HG02588 (cell line): ENCODE data around the gene BCAR3.
"Not testable (repeated sequence)": the region's sequence is repeated elsewhere in the genome, so short reads cannot be mapped to it uniquely, and the experiment has no call there.

Source experiments
- ATAC-seq: cut with Tn5 transposase; IDR thresholded peaks from one replicate; pipeline ENCODE4 v1.9.1; 2021; ENCODE audit warnings: mild to moderate bottlenecking, moderate library complexity; ENCODE audit not compliant: unreplicated experiment

Gene BCAR3

DNA sequence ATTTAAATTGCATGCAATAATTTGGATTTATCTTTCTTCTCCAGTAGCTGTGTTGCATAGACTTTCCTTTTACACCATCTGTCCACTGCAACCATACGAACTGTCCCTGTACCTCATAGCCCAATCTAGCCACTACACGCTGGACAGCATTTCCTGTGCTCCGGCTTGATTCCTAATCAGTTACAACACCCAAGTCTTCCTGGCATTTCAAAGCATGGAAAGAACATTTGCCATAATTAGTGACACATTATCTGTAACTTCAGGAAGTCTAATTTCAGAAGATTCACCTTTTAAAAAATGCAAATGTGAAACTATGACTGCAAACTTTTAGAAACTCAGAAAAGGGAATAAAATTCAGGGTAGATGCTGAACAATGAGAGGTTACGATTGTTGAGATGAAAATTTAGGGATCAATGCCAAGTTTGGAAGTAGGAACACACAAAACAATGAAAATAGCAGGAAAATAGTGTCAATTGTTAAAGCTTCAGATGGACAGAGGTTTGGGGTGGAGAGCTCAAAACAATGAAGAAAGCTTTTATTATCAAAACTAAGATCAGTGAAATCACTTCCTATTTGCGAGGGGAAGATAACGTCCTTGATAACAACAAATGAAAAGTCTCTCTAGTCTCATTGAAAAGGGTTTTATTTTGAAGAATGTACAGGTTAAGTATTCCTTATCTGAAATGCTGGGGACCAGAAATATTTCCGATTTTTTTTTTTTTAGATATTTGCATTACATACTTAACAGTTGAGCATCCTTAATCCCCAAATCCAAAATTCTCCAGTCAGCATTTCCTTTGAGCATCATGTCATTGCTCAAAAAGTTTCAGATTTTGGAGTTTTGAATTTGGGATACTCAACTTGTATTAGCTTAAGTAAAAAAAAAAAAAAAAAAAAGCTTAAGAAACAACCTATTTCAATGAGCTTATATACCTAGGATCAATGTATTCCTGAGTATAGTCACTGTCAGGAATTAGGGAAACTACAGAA is 126.5 kb downstream of the BCAR3 start:
- ATAC-seq, result no peak

DNA sequence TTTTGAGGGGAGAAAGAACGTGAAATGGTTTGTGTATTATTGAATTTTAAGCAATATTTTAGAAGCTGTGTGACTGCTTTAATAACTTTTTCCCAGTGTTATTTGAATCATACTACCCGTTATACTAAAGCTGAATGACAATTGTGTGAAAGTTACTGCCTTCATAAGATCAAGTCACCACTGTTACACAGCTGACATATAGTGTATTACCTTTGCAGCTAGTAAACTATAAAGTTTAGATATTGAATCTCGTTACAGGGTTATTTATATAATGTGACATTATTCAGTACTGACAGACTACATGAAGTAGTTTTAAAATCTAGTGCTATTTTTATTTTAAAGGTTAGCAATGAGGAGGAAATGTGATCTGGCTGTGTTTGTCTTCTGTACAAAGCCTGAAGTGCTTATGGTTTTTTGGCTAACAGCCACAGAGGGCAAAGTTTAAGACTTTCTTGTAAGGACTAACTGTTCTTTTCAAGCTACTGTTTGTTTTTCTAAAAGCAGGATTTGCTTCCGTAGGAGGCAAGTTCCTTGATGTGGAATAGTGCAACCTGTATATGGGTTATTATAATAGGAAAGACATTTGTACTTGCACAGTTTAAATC is 127.6 kb downstream of the BCAR3 start:
- not testable (repeated sequence) for ATAC-seq

DNA sequence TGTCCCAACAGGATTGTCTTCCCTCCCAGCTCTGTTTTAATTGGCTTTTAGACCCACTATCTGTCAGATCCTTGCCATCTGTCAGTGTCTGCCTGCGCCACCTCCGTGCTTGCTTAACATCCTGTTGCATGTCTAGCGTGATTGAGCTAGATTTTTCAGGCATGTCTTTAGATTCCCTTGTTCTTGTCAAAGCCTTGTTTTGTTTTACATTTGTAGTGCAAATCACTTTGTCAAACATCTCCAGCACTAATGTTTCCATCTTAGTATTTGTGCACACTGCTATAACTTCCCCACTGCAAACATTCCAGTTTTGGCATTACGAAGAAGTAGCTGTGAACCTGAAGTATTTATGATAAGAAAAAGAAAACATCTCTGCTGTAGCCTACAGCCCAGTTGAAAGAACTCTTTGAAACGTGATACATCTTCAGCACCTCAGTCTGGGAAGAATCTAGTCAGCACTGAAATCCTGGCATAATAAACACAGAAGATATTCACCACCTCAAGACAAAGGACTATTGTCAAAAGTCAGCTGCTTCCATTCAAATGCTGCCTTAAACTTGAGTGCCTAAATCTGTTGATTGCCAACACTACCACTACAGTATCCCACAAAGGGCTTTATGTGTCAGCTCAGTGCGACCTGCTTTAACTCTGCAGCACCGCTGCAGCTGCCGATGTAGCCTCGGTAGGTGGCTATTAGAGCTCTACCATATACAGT is 128.7 kb downstream of the BCAR3 start:
- no peak for ATAC-seq

DNA sequence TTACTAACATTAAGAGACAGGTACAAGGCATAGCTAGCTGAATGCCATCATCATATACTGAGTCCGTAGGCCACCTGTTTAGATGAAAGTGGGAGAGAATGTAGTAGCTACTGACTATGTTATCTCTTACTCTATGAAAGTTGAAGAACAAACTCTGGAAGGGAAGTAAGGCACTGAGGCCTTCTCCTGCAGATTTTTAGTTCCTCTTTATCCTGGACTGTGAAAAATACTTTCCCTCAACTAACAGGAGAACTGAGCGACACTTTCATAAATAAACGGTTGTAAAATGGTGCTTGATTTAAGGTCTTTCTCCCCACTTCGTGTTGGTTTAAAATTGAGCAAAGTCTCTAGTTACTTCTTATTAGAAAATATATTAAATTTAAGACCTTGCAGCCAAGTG is 131.8 kb downstream of the BCAR3 start:
- ATAC-seq, result no peak

DNA sequence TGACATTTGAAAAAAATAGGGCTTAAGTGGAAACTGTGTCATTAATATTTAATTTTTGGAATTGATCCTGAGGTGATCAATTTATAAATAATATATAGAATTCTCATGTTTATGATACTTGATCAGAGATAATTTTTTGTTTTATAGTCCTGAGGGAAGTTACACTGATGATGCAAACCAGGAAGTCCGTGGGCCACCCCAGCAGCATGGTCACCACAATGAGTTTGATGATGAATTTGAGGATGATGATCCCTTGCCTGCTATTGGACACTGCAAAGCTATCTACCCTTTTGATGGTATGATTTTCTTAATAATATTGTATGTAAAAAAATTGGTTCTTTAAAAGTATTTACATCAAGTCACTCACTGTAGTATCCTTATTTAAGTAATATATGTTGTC is 132.5 kb downstream of the BCAR3 start:
- no peak for ATAC-seq

DNA sequence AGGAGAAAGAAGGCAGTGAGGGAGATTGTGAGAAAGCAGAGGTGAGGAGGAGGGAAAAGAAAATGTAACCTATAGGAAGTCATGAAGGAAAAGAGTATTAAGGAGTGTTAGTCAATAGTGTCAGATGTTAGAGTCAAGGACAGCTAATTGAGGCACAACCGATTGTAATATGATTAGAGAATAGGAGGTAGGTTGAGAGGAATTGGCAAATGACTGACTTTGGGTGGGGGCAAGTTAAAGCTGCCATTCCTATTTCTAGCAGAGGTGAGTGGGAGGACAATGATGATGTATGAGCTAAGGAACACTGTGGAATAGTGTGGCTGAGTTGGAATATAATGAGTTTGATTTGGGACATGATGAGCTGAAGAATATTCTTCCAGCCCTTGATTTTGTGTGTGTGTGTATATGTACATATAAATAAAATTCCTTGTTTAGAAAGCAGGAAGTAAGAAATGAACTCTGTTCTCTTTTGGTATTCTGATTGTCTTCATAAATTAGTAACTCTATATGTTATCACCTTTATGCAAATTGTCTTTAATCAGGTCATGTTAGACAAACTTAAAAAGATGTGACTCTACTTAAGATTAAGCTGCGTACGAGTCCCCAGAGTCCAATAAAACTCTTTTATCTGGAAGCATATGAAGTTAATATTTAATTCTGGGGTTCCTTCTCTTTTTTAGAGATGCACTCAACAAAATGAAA is 135.3 kb downstream of the BCAR3 start:
- ATAC-seq, result no peak

DNA sequence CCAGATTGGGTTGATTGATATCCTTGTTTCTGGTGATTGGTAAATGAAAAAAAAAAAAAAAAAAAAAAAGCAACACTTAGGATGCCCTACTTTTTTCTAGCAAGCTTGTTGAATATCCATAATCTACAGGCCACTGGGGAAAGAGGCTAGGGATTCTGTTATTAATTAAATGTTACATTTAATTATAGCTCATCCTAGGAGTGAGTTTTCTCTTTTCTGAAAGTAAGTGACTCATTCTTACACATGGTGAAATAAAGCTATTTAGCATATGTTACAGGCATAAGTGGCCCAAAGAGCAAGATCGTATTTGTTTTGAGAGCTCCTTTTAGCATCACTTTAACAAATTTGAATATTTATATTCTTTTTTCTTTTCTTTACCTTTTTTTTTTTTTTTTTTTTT is 139.2 kb downstream of the BCAR3 start:
- ATAC-seq, result no peak

DNA sequence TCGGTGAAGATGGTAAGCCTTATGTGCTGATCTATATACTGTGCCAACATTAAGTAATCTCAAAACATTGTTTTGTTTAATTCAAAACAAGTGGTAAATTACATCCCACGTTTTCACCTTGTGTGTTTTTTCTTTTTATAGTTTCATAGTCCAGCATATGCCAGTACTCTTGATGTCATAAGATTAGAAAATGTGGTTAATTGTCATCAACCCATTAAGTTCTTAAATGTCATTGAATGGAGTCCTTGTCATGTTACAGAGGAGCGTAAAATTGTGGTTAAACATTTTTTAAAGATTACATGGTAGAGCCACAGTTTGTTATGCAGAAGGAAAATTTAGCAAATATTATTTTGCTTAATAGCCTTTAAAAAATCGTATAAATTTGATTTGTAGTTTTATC is 140.6 kb downstream of the BCAR3 start:
- ATAC-seq, result no peak

DNA sequence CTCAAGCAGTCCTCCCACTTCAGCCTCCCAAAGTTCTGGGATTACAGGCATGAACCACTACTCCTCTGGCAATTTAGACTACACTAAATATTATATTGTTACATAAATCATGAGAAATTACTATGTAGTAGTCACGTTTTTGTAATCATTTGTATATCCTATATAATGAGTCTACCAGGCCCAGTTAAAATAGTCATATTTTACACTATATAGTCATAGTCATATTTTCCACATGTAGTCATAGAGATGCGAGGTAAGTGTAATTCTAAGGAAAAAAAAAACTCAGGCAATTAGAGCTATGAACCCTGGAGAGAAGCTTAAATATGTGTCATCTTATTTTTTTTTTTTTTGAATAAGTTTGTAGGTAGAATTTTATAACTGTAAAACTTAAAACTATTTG is 143.7 kb downstream of the BCAR3 start:
- no peak for ATAC-seq

DNA sequence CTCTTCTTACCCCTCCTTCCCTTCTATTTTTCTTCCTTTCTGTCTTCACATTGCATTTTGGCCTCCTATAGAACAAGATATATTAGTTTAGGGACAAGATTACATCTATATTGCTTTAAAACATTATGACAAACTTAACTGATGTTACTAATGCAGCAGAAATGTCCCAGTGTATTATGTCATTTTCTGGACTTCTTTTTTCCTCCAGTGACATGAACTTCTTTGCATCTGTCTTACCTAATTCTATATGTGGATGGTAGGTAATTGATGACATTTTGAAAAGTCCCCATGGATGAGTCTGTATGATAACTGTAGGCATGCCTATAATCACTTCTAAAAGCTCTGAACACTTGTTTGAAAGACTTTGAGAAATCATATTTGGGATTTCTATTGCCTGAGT is 144.2 kb downstream of the BCAR3 start:
- no peak for ATAC-seq

DNA sequence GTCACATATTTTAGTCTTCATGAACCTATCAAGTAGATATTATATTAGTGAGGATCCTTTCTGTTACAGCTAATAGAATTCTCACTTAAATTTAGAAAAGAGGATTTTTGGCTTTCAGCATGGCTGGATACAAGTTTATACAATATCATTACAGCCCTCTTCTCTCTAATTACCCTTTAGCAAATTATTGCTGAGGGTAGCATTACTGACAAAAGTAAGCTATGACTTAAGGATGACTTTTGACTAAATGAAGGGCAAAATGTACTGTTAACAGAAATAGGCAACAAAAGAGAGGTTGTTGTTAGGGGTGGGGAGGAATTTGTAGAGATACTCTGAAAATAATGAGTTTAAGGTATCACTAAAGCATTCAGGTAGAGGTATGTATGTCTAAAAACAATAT is 148.0 kb downstream of the BCAR3 start:
- ATAC-seq, result no peak

DNA sequence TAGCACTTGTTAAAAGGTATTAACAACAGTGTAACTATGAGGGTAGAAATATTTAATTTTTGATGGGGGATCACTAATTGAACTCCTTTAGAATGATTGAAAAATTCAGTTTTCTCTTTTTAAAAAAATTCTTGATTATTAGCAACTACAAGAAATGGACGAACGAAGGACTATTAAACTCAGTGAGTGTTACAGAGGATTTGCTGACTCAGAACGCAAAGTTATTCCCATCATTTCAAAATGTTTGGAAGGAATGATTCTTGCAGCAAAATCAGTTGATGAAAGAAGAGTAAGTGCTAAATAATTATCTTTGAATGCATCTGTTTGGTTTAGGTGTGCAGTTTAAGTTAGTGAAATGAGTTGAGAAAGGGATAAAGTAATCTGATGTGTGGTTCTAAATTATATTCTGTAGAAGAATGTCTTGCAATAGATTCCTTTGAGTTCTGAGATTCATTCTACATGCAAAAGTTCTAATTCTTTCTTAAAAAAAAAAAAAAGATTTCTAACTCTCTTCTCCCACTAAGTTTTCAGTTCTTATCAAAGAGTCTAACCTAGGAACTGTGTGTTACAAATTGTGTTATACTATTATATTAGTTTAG is 148.8 kb downstream of the BCAR3 start:
- no peak for ATAC-seq

DNA sequence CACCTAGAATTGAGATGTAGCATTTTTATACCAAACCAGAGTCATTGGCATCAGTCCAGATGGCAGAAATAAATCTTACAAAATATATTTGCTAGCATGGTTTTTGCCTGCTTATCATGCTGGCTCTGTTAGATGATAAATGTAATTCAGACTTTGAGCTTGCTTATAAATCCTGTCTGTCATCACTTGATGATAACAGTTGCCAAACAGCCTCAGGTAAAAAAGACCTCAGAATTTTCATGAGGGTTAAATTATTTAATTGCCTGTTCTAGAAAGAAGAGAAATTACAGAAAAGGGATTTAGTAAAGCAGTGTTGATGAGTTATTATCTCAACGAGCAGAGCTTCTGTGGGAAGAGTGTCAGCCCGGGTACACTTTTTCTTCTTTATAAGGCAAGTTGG is 150.4 kb downstream of the BCAR3 start:
- ATAC-seq, result no peak

DNA sequence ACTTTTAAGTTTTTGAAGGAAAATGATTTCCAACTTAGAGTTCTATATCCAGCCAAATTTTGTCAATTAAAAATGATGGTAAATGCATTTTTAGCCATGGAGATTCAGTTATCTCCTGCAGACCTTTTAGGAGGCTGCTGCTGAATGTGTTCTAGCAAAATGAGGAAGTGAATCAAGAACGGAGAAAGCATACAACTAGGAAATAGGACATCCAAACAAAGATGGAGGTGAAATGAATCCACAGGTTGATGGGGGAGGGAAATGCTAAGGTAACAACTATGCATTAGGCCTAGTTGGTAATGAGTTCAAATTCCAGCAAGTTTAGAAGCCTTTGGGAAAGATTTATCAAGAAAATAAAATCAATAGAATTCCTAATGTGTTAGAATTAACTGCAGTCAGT is 153.2 kb downstream of the BCAR3 start:
- ATAC-seq, result no peak

DNA sequence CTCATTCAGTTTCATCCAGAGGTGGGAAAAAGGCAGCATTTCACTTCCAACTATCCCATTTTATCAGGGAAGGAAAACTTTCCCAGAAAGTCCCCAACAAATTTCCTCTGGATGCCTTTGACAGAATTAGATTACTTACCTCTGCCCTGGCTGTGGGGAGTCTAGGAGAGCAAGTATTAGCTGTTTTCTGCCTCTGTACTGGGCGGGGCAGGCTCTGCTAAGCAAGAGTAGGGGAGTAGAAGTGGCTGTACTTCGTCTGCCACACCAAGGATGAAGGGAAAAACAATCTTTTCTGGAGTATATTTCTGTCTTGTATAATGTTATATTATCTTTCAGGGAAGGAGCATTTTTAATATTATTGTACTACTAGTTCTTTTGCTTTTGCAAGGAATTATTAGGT is 155.2 kb downstream of the BCAR3 start:
- ATAC-seq, result no peak

DNA sequence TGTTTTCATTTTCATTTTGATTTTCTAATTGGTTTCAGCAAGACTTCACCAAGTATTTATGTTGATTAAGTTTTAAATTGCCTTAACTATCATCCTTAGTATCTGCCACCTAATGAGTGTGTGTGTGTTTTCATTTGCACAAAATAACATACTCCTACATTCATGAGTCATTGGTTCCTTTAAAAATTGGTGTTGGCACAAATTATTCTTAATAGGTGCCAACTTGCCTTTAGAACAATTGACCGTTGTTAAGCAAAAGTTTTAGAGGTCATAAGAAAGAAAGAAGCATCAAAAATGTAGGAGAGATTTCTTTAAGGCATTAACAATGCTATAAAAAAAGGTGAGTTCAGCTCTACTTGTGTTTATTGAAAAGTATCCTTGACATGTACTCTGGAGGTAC is 156.2 kb downstream of the BCAR3 start:
- no peak for ATAC-seq

DNA sequence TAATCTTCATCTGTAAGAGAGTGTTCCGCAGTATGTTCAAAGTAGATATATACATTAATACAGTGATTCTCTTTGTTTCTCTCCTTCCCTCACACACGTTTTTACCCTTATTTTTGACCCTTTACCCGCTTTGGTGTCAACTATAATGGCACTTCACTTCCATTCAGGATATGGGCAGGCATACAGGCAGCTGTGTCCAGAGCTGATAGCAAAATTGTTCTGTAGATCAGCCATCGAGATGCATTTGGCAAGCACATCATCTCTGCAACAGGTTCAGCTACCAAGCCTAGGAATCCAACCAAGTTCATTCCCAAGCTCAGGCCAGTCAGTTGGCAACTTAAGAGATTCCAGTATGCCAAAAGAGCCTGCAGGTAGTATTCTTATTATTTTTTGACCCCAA is 158.9 kb downstream of the BCAR3 start:
- no peak for ATAC-seq

DNA sequence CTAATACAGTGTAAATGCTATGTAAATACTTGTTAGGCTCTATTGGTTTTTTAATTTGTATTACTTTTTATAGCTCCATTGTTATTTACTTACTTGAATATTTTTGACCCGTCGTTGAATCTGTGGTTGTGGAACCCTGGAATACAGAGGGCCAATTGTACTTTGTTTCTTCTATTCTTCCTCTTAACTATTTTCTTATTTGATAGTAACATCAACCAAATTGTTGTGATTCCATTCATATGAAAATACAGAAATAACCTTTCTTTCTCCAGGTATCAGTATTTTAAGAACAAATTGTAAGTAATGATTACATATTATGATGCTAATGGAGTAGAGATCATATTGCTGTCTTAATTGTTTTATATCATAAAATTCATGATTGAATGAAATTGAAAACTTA is 160.0 kb downstream of the BCAR3 start:
- no peak for ATAC-seq

DNA sequence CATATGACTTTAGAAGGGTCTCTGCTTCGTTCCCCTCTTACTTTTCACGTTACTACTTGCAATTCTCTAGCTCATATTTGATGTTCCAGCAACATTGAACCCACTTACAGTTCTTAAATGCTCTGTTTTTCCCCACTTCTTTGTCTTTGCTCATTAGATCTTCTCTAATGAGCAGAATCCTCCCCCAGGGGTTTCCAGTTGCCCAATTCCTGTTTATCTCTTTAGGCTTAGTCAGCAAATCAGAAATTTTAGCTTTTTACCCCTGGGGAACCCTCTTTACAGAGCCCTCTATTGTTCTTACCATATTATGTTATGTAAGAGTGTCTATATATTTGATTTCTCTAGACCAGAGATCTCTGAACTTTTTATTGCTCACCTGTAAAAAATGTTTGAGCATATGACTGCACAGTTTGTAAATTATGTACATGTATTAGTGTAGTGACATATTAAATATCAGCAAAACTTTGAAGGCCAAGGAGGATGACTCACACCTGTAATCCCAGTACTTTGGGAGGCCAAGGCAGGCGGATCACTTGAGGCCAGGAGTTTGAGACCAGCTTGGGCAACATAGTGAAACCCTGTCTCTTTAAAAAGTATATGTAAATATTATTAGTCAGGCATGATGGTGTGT is 162.3 kb downstream of the BCAR3 start:
- no peak for ATAC-seq

DNA sequence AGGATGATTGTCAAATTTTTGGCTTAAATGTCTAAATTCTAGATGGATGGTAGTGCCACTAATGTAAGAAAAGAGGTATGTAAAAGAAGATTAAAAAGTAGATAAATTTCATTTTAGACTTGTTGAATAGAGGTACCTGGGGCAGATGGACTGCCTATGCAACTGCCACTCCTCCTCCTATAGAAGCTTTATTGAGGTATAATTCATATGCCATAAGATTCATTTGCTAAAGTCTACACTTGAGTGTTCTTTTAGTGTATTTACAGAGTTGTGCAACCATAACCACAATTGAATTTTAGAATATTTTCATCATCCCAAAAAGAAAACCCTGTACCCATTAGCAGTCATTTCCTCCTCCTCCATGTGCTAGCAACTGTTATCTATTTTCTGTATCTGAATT is 163.1 kb downstream of the BCAR3 start:
- ATAC-seq, result no peak
